Right lobe of liver (tissue), 6 donors: Measurements from ENCODE around the gene PDGFA. TPM values are rescaled to one million over a fixed set of nuclear protein-coding genes. Genes with fewer than 3 reads are reported as not detected.

Experiments
- ATAC-seq, 4 donors: fragments of 200-7000 bp; cut with Tn5 transposase; one replicate each; pipeline ENCODE4 v1.9.1; 2020; ENCODE audit warnings: mild to moderate bottlenecking in 4 of 4, moderate library complexity in 4 of 4
- DNase-seq, 3 donors: peaks; one replicate each; pipeline ENCODE4 v3.0.0-alpha.2; 2020
- H3K27ac ChIP-seq, 3 donors: fragments of 200-600 bp; one replicate each; pipeline ENCODE4 v1.8.0; 2022
- H3K27me3 ChIP-seq, 2 donors: fragments of 200-600 bp; one replicate each; pipeline ENCODE4 v1.8.0; 2022
- H3K36me3 ChIP-seq, 4 donors: fragments of 200-600 bp; sonication (generic) in 1 of 4; one replicate each; pipeline versions ENCODE4 v1.5.1 to v1.8.0; 2017 to 2022; ENCODE audit warnings: control low read depth in 1 of 4
- H3K4me1 ChIP-seq, 4 donors: fragments of 200-600 bp; sonication (generic) in 1 of 4; one replicate each; pipeline versions ENCODE4 v1.5.1 to v1.8.0; 2017 to 2022; ENCODE audit warnings: control low read depth in 1 of 4
- H3K4me3 ChIP-seq, 3 donors: fragments of 200-600 bp; one replicate each; pipeline ENCODE4 v1.8.0; 2022
- H3K9me3 ChIP-seq, 4 donors: fragments of 200-600 bp; sonication (generic) in 1 of 4; one replicate each; pipeline versions ENCODE4 v1.5.1 to v1.8.0; 2017 to 2022; ENCODE audit warnings: control low read depth in 1 of 4
- CTCF ChIP-seq, 4 donors: fragments of 200-600 bp in 3 of 4; fragments of 450-650 bp in 1 of 4; IDR thresholded peaks; one replicate each; pipeline versions ENCODE4 v1.5.1 to v1.8.0; 2016 to 2022; ENCODE audit warnings: antibody characterized with exemption in 4 of 4, mild to moderate bottlenecking in 2 of 4
- POLR2A ChIP-seq: fragments of 450-650 bp; IDR thresholded peaks from one replicate; pipeline ENCODE4 v1.6.1; 2017; ENCODE audit warnings: antibody characterized with exemption, mild to moderate bottlenecking
- WGBS: methylation state at CpG from one replicate; pipeline ENCODE4 v1.1.6; 2018; ENCODE audit warnings: low coverage, low lambda C conversion rate; ENCODE audit not compliant: insufficient coverage; ENCODE audit errors: missing lambda C conversion rate; 5-methylcytosine and 5-hydroxymethylcytosine counted together
- intact Hi-C, 2 donors: fragments of 100-400 bp; cut with DNase I; formaldehyde crosslinking; loops; one replicate each; pipeline versions ENCODE4 v1.11.2 to v1.14.1; 2022
- total RNA-seq, 6 experiments: library from RNA; depleted of rRNA in 2 of 6; stranded (reverse); fragments of >200 nt in 2 of 6; fragmentation: NEBNext Ultra II Directional in 3 of 6; extraction: Animal tissue kit (Norgen Biotek cat#: 25700) in 3 of 6; gene quantifications; one replicate each; pipeline versions ENCODE4 v1.1.0 to v1.2.4, GENCODE V29; 2016 to 2023
- donor health status: DM: no; HTN: yes; CAD: no.
- donor health status: DM: no; HTN: no; CAD: no.
- donor health status: DM: no; HTN: no; CAD: no.
- donor health status: DM: no; HTN: yes; CAD: no.
- donor health status: DM: no; HTN: yes; CAD: no.

The PDGFA gene
- total RNA-seq, 6 experiments from 2014 or later = 2.3 to 20.9 (median 8.4) TPM

- Histone ChIP-seq H3K4me1 (no peaks in the 10 kb centered on the region), H3K4me3 (no peak overlapping the region), H3K27ac (no peak overlapping the region), H3K27me3 (no peaks in the 10 kb centered on the region), H3K36me3 (no peaks in the 10 kb centered on the region), H3K9me3 (no peaks in the 10 kb centered on the region)
- TF ChIP-seq POLR2A (no peak), CTCF (IDR thresholded peaks at IDR 0.05) (no peak)
- intact Hi-C loops = no loop called here
- DNase-seq (no peak), ATAC-seq (no peak)
- WGBS = 27% methylated on average over 15 of the region's 24 CpGs
Observed at GRCh38 chr7:451255-452225, 68.1 kb downstream of the PDGFA start.

DNA sequence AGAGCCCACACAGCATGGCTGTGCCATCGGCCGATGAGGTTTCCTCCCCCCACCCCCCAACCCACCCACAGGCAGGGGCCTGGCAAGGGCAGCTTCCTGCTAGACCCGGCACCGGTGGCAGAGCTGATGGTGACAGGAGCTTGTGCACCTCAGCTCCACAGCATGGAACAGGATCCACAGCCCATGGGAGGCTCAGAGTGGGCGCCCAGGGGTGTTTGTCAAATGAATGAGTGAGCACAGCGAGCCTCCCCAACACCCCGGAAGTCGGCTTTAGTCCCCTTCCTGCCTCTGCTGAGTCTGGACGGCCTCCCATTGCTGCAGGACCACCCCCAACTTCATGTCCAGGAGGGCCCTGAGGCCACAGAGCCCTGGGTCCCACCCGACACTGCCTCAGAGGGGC lies 68.9 kb downstream of the PDGFA start:
- no peaks in the 10 kb centered on the region for H3K36me3 ChIP-seq
- ATAC-seq = no peak
- WGBS = 47% methylated on average over 7 of the region's 10 CpGs
- H3K4me1 ChIP-seq = no peaks in the 10 kb centered on the region
- no peaks in the 10 kb centered on the region for H3K27me3 ChIP-seq
- TF ChIP-seq POLR2A (no peak), CTCF (IDR thresholded peaks at IDR 0.05) (no peak)
- no peaks in the 10 kb centered on the region for H3K9me3 ChIP-seq
- intact Hi-C loops = no loop called here
- H3K27ac ChIP-seq = no peak overlapping the region
- no peak for DNase-seq
- H3K4me3 ChIP-seq = no peak overlapping the region

- H3K27me3 ChIP-seq = no peaks in the 10 kb centered on the region
Observed at GRCh38 chr7:450036-450435, 69.6 kb downstream of the PDGFA start.

GRCh38 chr7:449324-450019 lies 70.2 kb downstream of the PDGFA start:
- no peak for TF ChIP-seq POLR2A
- no peak for TF ChIP-seq CTCF (IDR thresholded peaks at IDR 0.05)
- Histone ChIP-seq H3K27ac (no peak overlapping the region), H3K4me3 (no peak overlapping the region), H3K27me3 (no peaks in the 10 kb centered on the region), H3K9me3 (no peaks in the 10 kb centered on the region), H3K36me3 (no peaks in the 10 kb centered on the region), H3K4me1 (no peaks in the 10 kb centered on the region)
- DNase-seq = no peak
- 62% methylated on average over 16 of the region's 17 CpGs for WGBS
- ATAC-seq = no peak
- intact Hi-C loops = no loop called here

More at GRCh38 chr7:450036-450435, 69.6 kb downstream of the PDGFA start:
- TF ChIP-seq POLR2A (no peak), CTCF (IDR thresholded peaks at IDR 0.05) (no peak)
- Histone ChIP-seq H3K4me3 (no peak overlapping the region), H3K27ac (no peak overlapping the region), H3K36me3 (no peaks in the 10 kb centered on the region), H3K9me3 (no peaks in the 10 kb centered on the region), H3K4me1 (no peaks in the 10 kb centered on the region)
- DNase-seq (no peak), ATAC-seq (no peak)
- intact Hi-C loops = no loop called here
- WGBS = 77% methylated on average over 8 of the region's 11 CpGs
